HG03097 (cell line): Measurements from ENCODE around the gene CD79B.
"Not testable (repeated sequence)": the region's sequence is repeated elsewhere in the genome, so short reads cannot be mapped to it uniquely, and the experiment has no call there.

Experiments
- ATAC-seq: cut with Tn5 transposase; IDR thresholded peaks from one replicate; pipeline ENCODE4 v1.9.1; 2021; ENCODE audit not compliant: unreplicated experiment, low FRiP score

CD79B gene

GRCh38 chr17:63934183-63935112 is 2.3 kb upstream of the CD79B start:
- ATAC-seq = no peak

DNA sequence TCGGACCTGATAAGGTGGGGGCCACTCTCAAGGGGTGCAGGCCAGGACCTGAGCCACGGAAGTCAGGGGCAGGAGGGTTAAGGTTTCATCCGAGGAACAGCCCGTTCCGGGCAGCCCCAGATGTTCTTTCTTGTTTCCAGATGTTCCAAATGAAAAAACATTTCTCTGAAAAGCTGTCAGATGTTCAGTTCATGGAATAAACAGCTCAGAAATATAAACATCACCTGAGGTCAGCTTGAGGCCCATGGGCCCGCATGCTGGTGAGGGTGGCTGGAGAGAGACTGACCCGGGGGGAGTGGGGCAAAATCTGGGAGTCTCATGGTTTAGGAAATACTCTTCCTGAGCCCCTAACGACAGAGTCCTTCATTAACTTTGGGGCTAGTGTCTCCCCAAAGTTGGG is 1.5 kb upstream of the CD79B start:
- no peak for ATAC-seq

DNA sequence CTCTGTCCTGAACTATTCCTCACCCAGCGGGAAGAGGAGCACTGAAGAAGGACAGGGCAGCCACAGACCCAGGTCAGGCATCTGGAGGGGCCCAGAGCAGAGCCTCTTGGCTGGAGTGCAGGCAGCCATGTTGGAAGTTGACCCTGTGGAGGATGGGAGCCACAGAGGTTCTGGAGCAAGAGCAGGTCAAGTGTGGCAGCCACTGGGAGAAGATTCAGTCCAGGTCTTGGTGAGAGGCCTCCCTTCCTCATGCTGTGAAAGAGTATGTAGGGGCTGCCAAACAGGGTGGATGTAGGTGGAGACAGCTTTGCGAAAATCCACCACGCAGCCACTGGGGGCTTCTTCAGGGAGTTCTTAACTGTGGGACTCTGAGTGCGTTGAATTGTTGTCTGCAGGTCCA is 590 bp upstream of the CD79B start:
- peak; percentile 10 for ATAC-seq

DNA sequence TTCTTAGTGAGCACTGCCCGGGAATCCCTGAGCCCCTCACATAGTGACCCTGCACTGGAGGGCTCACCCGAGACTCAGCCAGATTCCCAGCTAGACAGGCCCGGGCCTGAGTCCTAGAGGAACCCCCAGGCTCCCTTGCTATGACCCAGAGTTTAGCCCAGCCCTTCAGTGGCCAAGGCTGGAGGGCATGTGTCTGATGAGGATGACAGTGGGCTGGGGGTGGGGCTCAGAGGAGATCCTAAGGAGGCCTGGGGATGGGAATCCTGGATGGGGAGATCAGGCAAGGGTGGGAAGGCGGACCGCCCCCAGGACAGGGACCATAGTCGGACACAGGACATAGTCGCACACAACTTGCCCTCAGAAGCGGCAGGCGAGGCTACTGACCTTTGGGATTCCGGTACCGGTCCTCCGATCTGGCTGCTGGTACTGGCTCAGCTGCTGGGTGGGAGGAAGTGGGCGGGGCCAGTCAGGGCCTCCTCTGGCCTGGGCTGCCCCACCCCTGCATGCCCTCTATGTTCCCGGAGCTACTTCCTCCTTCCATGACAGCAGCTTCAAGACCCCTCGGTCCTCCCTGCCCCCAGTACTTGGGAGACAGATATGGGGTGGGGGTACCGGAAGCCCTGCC is 1.1 kb downstream of the CD79B start:
- ATAC-seq = no peak

DNA sequence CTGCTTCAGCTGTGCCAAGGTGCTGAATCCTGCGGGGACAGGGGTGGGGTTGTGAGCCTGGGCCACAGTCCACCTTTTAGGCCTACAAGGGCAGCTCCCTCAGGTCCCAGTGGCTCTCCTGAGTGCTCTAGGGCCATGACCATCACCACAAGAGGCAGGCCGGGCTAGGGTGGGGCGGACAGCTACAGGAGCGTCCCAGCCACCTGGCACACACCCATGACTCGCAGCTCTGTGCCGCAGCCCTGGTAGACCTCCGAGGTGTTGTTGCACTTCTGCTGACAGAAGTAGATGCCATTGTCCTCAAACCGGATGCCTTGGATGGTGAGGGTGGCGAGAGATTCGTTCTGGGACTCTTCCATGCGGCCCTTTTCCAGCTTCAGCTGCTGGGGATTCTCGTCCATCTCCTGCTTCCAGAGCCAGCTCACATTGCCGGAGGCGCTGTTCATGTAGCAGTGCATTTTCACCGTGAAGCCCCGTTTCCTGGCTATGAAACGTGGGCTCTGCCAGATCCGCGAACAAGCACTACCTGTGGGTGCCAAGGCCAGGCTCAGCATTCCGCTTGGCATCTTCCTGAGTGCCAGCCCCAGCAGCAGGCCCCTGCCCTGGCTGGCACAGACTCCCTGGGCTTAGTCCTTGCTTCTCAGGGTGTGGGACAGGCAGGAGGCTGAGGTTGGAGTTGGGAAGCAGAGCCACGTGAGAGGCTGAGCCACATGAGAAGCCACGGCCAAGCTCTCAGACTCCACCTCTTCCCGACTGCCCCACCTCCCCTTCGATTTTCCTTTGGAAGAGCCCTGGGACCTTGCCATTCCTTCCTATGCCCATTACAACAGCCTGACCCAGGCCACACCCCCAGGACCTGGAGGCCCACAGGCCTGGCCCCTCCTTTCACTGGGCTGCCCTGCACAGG is 2.0 kb downstream of the CD79B start:
- no peak for ATAC-seq

DNA sequence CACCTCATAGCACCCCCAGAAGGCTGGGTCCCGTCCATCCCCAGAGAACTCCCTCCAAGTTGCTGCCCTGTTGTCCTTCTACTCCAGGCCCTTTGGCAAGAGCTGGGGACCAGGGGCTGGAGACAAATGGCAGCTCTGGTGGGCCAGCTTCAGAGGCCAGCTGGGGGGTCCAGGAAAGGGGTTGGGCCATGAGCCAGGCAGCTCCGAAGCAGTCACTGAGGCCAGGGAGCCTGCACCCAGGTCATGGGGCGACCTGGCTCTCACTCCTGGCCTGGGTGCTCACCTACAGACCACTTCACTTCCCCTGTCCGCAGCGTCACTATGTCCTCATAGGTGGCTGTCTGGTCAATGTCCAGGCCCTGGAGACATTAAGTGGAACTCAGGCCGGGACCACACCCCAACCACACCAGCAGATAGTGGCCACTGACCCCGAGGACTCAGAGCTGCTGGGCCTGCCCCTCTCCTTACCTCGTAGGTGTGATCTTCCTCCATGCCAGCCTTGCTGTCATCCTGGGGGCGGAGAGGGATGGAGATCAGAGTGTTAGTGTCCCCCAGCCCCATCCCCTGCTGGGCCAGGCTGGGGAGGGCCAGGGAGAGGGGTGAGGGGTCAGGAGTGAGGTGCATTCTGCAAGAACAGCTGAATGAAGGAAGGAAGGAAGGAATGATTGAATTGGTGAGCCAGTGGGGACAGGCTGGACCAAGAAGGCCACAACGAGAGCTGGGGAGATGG is 3.0 kb downstream of the CD79B start:
- ATAC-seq = no peak

- no peak for ATAC-seq
These were observed 3.9 kb downstream of the CD79B start for GRCh38 chr17:63928172-63928666.

GRCh38 chr17:63927464-63928171 is 4.5 kb downstream of the CD79B start:
- no peak for ATAC-seq

GRCh38 chr17:63926164-63926563 is 6.0 kb downstream of the CD79B start:
- no peak for ATAC-seq

DNA sequence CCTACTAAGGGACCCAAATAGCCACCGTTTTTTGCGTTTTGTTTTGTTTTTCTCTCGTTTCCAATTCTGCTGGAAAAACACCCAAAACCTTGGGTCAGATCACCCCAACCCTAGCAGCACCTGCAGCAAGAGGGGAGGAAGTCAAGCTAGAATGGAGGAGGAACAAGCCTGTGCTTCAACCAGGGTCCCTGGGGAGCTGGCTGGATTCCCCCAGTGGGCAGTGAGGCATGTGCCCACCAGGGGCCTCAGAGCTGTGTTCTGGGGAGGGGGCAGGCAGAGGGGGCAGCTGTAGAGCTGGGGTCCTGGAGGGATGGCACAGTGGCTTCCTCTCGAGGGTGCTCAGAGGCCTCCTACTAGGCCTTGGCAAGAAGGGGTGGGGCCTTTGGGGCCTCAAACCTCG is 6.5 kb downstream of the CD79B start:
- ATAC-seq = no peak

DNA sequence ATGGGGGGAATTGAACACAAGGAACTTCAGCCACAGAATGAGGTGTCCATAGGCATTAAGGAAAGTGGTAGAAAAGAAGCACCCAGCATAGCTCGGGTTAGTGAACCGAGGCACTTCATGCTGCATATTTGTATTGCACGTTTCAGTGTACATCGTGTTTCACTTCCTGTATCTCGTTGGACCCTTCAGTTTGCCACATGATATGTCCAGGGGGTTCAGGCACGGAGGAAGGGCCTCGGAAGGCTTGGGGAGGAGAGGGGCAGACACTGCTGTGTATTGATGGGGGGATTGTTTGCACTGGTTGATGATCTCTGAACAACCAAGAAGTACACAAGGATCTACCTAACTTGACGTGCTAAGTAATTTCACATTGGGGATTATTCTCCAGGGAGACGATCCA is 9.7 kb downstream of the CD79B start:
- ATAC-seq = not testable (repeated sequence)

DNA sequence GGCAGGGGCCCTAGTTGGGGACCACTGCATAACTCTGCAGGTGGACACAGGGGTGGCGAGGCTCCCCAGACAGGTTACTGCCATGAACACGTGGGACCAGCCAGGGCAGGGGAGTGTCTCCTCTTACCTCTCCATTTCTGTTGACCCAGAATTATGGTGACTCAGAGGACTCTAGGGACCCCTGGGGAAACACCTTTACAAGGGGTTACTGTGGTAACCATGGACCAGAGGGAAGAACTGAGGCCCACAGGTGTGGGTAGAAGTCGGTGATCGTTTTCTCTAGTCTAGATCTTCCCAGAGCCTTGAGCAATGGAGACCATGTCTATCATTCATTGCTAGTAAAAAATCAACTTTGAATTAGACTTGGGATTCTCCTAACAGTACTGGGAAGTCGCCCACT is 11.4 kb downstream of the CD79B start:
- ATAC-seq = not testable (repeated sequence)

GRCh38 chr17:63920050-63920449 is 12.1 kb downstream of the CD79B start:
- ATAC-seq = not testable (repeated sequence)

DNA sequence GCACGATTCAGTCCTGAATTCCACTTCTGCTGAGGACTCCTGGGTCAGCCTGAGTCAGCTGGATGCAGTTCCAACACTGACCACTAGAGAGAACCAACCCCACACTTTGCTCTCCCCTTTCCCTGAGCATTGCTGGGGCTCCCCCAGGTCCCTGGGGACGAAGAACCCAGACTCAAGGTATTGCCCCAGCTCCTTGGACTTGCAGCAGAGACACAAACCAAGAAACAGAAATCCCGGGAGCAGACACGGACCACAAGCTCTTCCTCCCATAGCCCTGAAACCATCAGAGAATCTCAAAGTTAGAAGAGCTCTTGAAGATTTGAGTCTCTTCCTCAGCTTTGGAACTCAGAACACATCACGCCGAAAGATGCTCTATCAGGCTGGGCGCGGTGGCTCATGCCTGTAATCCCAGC is 12.8 kb downstream of the CD79B start:
- ATAC-seq = no peak

GRCh38 chr17:63918789-63919305 is 13.3 kb downstream of the CD79B start, which contains the start of gene GH1:
Gene GH1, minus strand, starts transcription at chr17:63918839. Its CDS starts 63 bp downstream, at chr17:63918776.
- ATAC-seq = not testable (repeated sequence)

- ATAC-seq = no peak
These were observed 13.8 kb downstream of the CD79B start for GRCh38 chr17:63918305-63918704.

GRCh38 chr17:63917646-63918045 is 14.5 kb downstream of the CD79B start:
- no peak for ATAC-seq

DNA sequence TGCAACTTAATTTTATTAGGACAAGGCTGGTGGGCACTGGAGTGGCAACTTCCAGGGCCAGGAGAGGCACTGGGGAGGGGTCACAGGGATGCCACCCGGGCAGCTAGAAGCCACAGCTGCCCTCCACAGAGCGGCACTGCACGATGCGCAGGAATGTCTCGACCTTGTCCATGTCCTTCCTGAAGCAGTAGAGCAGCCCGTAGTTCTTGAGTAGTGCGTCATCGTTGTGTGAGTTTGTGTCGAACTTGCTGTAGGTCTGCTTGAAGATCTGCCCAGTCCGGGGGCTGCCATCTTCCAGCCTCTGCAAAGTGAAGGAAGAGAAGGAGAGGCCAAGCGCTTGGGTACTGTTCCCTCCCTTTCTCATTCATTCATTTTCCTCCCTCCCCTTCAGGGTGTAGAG is 14.9 kb downstream of the CD79B start:
- not testable (repeated sequence) for ATAC-seq

DNA sequence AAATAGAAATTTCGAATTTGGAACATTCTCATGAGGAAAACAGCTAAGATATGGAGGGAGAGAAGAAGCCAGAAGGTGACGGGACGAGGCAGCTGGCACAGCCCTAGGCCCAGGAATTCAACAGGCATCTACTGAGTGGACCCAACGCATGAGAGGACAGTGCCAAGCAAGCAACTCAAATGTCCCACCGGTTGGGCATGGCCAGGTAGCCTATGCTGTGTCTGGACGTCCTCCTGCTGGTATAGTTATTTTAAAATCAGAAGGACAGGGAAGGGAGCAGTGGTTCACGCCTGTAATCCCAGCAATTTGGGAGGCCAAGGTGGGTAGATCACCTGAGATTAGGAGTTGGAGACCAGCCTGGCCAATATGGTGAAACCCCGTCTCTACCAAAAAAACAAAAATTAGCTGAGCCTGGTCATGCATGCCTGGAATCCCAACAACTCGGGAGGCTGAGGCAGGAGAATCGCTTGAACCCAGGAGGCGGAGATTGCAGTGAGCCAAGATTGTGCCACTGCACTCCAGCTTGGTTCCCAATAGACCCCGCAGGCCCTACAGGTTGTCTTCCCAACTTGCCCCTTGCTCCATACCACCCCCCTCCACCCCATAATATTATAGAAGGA is 15.5 kb downstream of the CD79B start:
- no peak for ATAC-seq
